ENCODE measurements around the gene SBK2. TPM values are rescaled to one million over a fixed set of nuclear protein-coding genes. Genes with fewer than 3 reads are reported as not detected.

SBK2 gene
- total and polyA plus RNA-seq, 2 experiments from 2014 or later: 1.1 to 2.0 TPM

DNA sequence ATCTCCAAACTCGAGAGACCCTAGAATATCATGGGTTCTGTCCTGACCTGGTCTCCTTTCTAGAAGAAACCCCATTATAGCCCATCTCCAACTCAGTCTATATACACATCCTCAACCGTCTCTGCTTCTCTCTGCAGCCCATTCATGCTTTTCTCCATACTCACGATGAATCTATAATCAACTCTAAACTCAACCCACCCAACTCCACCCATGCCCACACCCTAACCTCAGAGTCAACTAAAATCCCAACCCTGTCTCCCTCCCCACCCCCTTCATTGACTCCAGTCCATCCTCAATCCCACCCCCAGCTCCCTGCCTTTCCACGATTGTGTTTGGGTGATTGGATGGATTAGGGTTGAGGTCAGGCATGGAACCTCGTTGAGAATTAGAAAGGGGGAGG lies 6.6 kb upstream of the SBK2 start:
- ATAC-seq (no peak), DNase-seq (ENCODE audit: low spot score) (no peak)
- H3K79me2 ChIP-seq (replicated peaks; ENCODE audit: insufficient read depth): no peaks in the 10 kb centered on the region
- H3K9me2 ChIP-seq (ENCODE audit: insufficient read depth): peaks cover 5% of the 10 kb centered on the region; the same call in 1 of the 2 replicates
- H3F3A ChIP-seq (replicated peaks; ENCODE audit: low read depth): 0 out of 2 replicates have a peak, but pooled peaks cover 7% of the 10 kb centered on the region
- H3K4me1 ChIP-seq (ENCODE audit: insufficient read depth): no peaks in the 10 kb centered on the region
- no peak for TF ChIP-seq NANOG (IDR thresholded peaks at IDR 0.05; ENCODE audit: borderline replicate concordance)
- TF ChIP-seq, protein P1, sequence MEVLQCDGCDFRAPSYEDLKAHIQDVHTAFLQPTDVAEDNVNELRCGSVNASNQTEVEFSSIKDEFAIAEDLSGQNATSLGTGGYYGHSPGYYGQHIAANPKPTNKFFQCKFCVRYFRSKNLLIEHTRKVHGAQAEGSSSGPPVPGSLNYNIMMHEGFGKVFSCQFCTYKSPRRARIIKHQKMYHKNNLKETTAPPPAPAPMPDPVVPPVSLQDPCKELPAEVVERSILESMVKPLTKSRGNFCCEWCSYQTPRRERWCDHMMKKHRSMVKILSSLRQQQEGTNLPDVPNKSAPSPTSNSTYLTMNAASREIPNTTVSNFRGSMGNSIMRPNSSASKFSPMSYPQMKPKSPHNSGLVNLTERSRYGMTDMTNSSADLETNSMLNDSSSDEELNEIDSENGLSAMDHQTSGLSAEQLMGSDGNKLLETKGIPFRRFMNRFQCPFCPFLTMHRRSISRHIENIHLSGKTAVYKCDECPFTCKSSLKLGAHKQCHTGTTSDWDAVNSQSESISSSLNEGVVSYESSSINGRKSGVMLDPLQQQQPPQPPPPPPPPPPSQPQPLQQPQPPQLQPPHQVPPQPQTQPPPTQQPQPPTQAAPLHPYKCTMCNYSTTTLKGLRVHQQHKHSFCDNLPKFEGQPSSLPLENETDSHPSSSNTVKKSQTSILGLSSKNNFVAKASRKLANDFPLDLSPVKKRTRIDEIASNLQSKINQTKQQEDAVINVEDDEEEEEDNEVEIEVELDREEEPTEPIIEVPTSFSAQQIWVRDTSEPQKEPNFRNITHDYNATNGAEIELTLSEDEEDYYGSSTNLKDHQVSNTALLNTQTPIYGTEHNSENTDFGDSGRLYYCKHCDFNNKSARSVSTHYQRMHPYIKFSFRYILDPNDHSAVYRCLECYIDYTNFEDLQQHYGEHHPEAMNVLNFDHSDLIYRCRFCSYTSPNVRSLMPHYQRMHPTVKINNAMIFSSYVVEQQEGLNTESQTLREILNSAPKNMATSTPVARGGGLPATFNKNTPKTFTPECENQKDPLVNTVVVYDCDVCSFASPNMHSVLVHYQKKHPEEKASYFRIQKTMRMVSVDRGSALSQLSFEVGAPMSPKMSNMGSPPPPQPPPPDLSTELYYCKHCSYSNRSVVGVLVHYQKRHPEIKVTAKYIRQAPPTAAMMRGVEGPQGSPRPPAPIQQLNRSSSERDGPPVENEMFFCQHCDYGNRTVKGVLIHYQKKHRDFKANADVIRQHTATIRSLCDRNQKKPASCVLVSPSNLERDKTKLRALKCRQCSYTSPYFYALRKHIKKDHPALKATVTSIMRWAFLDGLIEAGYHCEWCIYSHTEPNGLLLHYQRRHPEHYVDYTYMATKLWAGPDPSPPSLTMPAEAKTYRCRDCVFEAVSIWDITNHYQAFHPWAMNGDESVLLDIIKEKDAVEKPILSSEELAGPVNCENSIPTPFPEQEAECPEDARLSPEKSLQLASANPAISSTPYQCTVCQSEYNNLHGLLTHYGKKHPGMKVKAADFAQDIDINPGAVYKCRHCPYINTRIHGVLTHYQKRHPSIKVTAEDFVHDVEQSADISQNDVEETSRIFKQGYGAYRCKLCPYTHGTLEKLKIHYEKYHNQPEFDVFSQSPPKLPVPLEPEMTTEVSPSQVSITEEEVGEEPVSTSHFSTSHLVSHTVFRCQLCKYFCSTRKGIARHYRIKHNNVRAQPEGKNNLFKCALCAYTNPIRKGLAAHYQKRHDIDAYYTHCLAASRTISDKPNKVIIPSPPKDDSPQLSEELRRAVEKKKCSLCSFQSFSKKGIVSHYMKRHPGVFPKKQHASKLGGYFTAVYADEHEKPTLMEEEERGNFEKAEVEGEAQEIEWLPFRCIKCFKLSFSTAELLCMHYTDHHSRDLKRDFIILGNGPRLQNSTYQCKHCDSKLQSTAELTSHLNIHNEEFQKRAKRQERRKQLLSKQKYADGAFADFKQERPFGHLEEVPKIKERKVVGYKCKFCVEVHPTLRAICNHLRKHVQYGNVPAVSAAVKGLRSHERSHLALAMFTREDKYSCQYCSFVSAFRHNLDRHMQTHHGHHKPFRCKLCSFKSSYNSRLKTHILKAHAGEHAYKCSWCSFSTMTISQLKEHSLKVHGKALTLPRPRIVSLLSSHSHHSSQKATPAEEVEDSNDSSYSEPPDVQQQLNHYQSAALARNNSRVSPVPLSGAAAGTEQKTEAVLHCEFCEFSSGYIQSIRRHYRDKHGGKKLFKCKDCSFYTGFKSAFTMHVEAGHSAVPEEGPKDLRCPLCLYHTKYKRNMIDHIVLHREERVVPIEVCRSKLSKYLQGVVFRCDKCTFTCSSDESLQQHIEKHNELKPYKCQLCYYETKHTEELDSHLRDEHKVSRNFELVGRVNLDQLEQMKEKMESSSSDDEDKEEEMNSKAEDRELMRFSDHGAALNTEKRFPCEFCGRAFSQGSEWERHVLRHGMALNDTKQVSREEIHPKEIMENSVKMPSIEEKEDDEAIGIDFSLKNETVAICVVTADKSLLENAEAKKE (CRISPR knock-in tag; IDR thresholded peaks at IDR 0.05): no peak
- TF ChIP-seq, protein P2, sequence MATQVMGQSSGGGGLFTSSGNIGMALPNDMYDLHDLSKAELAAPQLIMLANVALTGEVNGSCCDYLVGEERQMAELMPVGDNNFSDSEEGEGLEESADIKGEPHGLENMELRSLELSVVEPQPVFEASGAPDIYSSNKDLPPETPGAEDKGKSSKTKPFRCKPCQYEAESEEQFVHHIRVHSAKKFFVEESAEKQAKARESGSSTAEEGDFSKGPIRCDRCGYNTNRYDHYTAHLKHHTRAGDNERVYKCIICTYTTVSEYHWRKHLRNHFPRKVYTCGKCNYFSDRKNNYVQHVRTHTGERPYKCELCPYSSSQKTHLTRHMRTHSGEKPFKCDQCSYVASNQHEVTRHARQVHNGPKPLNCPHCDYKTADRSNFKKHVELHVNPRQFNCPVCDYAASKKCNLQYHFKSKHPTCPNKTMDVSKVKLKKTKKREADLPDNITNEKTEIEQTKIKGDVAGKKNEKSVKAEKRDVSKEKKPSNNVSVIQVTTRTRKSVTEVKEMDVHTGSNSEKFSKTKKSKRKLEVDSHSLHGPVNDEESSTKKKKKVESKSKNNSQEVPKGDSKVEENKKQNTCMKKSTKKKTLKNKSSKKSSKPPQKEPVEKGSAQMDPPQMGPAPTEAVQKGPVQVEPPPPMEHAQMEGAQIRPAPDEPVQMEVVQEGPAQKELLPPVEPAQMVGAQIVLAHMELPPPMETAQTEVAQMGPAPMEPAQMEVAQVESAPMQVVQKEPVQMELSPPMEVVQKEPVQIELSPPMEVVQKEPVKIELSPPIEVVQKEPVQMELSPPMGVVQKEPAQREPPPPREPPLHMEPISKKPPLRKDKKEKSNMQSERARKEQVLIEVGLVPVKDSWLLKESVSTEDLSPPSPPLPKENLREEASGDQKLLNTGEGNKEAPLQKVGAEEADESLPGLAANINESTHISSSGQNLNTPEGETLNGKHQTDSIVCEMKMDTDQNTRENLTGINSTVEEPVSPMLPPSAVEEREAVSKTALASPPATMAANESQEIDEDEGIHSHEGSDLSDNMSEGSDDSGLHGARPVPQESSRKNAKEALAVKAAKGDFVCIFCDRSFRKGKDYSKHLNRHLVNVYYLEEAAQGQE (IDR thresholded peaks at IDR 0.05; ENCODE audit: unreplicated experiment): no peak
- TF ChIP-seq, protein P3, sequence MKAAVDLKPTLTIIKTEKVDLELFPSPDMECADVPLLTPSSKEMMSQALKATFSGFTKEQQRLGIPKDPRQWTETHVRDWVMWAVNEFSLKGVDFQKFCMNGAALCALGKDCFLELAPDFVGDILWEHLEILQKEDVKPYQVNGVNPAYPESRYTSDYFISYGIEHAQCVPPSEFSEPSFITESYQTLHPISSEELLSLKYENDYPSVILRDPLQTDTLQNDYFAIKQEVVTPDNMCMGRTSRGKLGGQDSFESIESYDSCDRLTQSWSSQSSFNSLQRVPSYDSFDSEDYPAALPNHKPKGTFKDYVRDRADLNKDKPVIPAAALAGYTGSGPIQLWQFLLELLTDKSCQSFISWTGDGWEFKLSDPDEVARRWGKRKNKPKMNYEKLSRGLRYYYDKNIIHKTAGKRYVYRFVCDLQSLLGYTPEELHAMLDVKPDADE (IDR thresholded peaks at IDR 0.05): no peak
- TF ChIP-seq, protein P4, sequence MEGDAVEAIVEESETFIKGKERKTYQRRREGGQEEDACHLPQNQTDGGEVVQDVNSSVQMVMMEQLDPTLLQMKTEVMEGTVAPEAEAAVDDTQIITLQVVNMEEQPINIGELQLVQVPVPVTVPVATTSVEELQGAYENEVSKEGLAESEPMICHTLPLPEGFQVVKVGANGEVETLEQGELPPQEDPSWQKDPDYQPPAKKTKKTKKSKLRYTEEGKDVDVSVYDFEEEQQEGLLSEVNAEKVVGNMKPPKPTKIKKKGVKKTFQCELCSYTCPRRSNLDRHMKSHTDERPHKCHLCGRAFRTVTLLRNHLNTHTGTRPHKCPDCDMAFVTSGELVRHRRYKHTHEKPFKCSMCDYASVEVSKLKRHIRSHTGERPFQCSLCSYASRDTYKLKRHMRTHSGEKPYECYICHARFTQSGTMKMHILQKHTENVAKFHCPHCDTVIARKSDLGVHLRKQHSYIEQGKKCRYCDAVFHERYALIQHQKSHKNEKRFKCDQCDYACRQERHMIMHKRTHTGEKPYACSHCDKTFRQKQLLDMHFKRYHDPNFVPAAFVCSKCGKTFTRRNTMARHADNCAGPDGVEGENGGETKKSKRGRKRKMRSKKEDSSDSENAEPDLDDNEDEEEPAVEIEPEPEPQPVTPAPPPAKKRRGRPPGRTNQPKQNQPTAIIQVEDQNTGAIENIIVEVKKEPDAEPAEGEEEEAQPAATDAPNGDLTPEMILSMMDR (conservative IDR thresholded peaks at IDR 0.05; ENCODE audit: low read depth in 2 of 2): no peak
- TF ChIP-seq EZH2 (IDR thresholded peaks at IDR 0.05; ENCODE audit: low read depth, unreplicated experiment): no peak
- no peak for TF ChIP-seq CREB1 (CRISPR knock-in tag; IDR thresholded peaks at IDR 0.05; ENCODE audit: low read depth)
- no peak for TF ChIP-seq STAT1 (IDR thresholded peaks at IDR 0.05; ENCODE audit: unreplicated experiment)
- no peaks in the 10 kb centered on the region for H4K20me1 ChIP-seq (replicated peaks; ENCODE audit: insufficient read depth)
- Mint-ChIP-seq H3K4me1 (peaks cover 25% of the 10 kb centered on the region), H3K27ac (no peak overlapping the region), H3K27me3 (ENCODE audit: insufficient read depth, low read depth, poor library complexity) (peaks cover 17% of the 10 kb centered on the region), H3K4me3 (no peak overlapping the region), H3K9me3 (peaks cover 6% of the 10 kb centered on the region), H3K36me3 (ENCODE audit: low read depth) (no peaks in the 10 kb centered on the region; the same call in 2 of the 3 replicates)
- H3K27me3 ChIP-seq (ENCODE audit: insufficient read depth): no peaks in the 10 kb centered on the region
- no peak overlapping the region for H3K27ac ChIP-seq (ENCODE audit: low read depth)
- no peak overlapping the region for H3K4me3 ChIP-seq
- H3K36me3 ChIP-seq (ENCODE audit: insufficient read depth): no peaks in the 10 kb centered on the region
- no peak overlapping the region for H2AFZ ChIP-seq
- H3K4me2 ChIP-seq: no peak overlapping the region
